Neural cell (in vitro differentiated cells): Measurements from ENCODE around the gene CDKL5. TPM values are rescaled to one million over a fixed set of nuclear protein-coding genes. Genes with fewer than 3 reads are reported as not detected.

Experiments used
- H2AFZ ChIP-seq: fragments of 200-600, 300-800 bp; sonication (generic), shearing (Covaris generic); 2 replicates; pipeline ENCODE4 v1.6.0; 2014; ENCODE audit warnings: low read depth, mild to moderate bottlenecking, antibody characterized with exemption, low read length, moderate library complexity
- H3F3A ChIP-seq: fragments of 200-600 bp; shearing (Covaris generic); 2 replicates; pipeline ENCODE4 v1.6.1; 2016; ENCODE audit warnings: mild to moderate bottlenecking, moderate library complexity, mixed read lengths, antibody characterized with exemption, low read length; ENCODE audit not compliant: insufficient read depth, poor library complexity, severe bottlenecking
- H3K27ac ChIP-seq: fragments of 200-600, 300-800 bp; sonication (generic), shearing (Covaris generic); 2 replicates; pipeline ENCODE4 v1.5.1; 2014; ENCODE audit warnings: mild to moderate bottlenecking, low read length, moderate library complexity
- H3K27me3 ChIP-seq: fragments of 300-800, 200-600 bp; sonication (generic), shearing (Covaris generic); 2 replicates; pipeline ENCODE4 v1.6.0; 2014; ENCODE audit warnings: mild to moderate bottlenecking, low read depth, low read length, moderate library complexity; ENCODE audit not compliant: insufficient read depth
- H3K36me3 ChIP-seq: fragments of 300-800, 200-600 bp; sonication (generic), shearing (Covaris generic); 2 replicates; pipeline ENCODE4 v1.5.1; 2014; ENCODE audit warnings: mild to moderate bottlenecking, antibody characterized with exemption, low read length, moderate library complexity; ENCODE audit not compliant: insufficient read depth
- H3K4me2 ChIP-seq: fragments of 300-800, 200-600 bp; sonication (generic), shearing (Covaris generic); 2 replicates; pipeline ENCODE4 v1.6.0; 2014; ENCODE audit warnings: mild to moderate bottlenecking, low read length
- H3K4me3 ChIP-seq: fragments of 300-800, 200-600 bp; sonication (generic), shearing (Covaris generic); 2 replicates; pipeline ENCODE4 v1.5.1; 2014; ENCODE audit warnings: mild to moderate bottlenecking, low read length, moderate library complexity
- H3K79me2 ChIP-seq: fragments of 200-600 bp; shearing (Covaris generic); replicated peaks from 2 replicates; pipeline ENCODE4 v1.6.0; 2014; ENCODE audit warnings: mild to moderate bottlenecking, low read length, moderate library complexity; ENCODE audit not compliant: insufficient read depth
- H3K9ac ChIP-seq: fragments of 300-800, 200-600 bp; sonication (generic), shearing (Covaris generic); 2 replicates; pipeline ENCODE4 v1.6.1; 2016; ENCODE audit warnings: mild to moderate bottlenecking, low read length, mixed read lengths
- H3K9me2 ChIP-seq: fragments of 200-600 bp; shearing (Covaris generic); 2 replicates; pipeline ENCODE4 v1.6.1; 2016; ENCODE audit warnings: mild to moderate bottlenecking, low read length, mixed read lengths; ENCODE audit not compliant: insufficient read depth
- H3K9me3 ChIP-seq: fragments of 200-600, 300-800 bp; sonication (generic), shearing (Covaris generic); 2 replicates; pipeline ENCODE4 v1.6.1; 2016; ENCODE audit warnings: mild to moderate bottlenecking, mixed run types, low read length, moderate library complexity, mixed read lengths
- H4K20me1 ChIP-seq: fragments of 200-600 bp; shearing (Covaris generic); 2 replicates; pipeline ENCODE4 v1.6.1; 2016; ENCODE audit warnings: mild to moderate bottlenecking, mixed run types; ENCODE audit not compliant: insufficient read depth
- EP300 ChIP-seq: fragments of 450-650 bp; conservative IDR thresholded peaks from 2 replicates; pipeline ENCODE4 v1.6.1; 2014; ENCODE audit warnings: antibody characterized with exemption, mild to moderate bottlenecking, moderate library complexity; ENCODE audit not compliant: poor library complexity, severe bottlenecking
- EZH2 ChIP-seq: fragments of 200-600, 300-800 bp; shearing (Covaris generic), sonication (generic); IDR thresholded peaks from 2 replicates; pipeline ENCODE4 v1.6.1; 2014; ENCODE audit warnings: antibody characterized with exemption, low read length, borderline replicate concordance, mild to moderate bottlenecking; ENCODE audit not compliant: insufficient read depth, poor library complexity, severe bottlenecking
- MXI1 ChIP-seq: fragments of 450-650 bp; conservative IDR thresholded peaks from 2 replicates; pipeline ENCODE4 v1.6.1; 2014; ENCODE audit warnings: antibody characterized with exemption, mild to moderate bottlenecking; ENCODE audit not compliant: poor library complexity, severe bottlenecking
- POLR2AphosphoS5 ChIP-seq: IDR thresholded peaks from 2 replicates; pipeline ENCODE4 v1.6.1; 2012
- RAD21 ChIP-seq: fragments of 450-650 bp; conservative IDR thresholded peaks from 2 replicates; pipeline ENCODE4 v1.6.1; 2014; ENCODE audit warnings: antibody characterized with exemption, mild to moderate bottlenecking, moderate library complexity
- SMC3 ChIP-seq: fragments of 450-650 bp; conservative IDR thresholded peaks from 2 replicates; pipeline ENCODE4 v1.6.1; 2014; ENCODE audit warnings: antibody characterized with exemption, mild to moderate bottlenecking, moderate library complexity; ENCODE audit not compliant: poor library complexity
- TAF1 ChIP-seq: IDR thresholded peaks from 2 replicates; pipeline ENCODE4 v1.6.1; 2012; ENCODE audit warnings: low read depth
- polyA plus RNA-seq: library from polyadenylated mRNA; depleted of rRNA; stranded (reverse); fragments of >200 nt; gene quantifications from 2 replicates; pipeline ENCODE4 v1.2.3, GENCODE V29; 2014
- TF ChIP-seq, protein P1 (sequence below): IDR thresholded peaks from 2 replicates; pipeline ENCODE4 v1.6.1; 2012; ENCODE audit warnings: borderline replicate concordance
- TF ChIP-seq, protein P2 (sequence below): fragments of 450-650 bp; IDR thresholded peaks from 2 replicates; pipeline ENCODE4 v1.5.1; 2014; ENCODE audit warnings: antibody characterized with exemption, mild to moderate bottlenecking, moderate library complexity; ENCODE audit not compliant: poor library complexity, severe bottlenecking

The CDKL5 gene
- polyA plus RNA-seq, 1 donor from 2014 or later, result 5.3 TPM

DNA sequence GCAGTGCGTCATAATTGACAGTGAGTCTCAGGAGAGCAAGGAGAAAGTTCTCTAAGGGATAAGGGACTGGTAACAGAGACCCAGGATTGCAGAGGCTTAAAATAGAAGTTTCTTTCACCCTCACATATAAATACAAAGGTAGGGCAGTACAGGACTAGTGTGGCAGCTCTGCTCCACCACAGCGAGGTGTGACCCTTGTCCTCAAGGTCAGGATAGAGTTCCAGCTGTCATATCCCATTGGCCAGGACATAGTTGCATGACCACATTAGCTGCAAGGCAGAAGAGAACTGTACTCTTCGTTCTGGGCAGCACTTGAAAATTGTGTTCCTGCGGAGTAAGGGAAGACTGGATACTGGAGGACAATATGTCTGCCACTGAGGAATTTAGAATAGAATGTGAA is 152.0 kb downstream of the CDKL5 start:
- Histone ChIP-seq H3K9me3 (no peaks in the 10 kb centered on the region), H3K79me2 (no peaks in the 10 kb centered on the region), H3K4me3 (no peak overlapping the region), H4K20me1 (no peaks in the 10 kb centered on the region), H3K27ac (no peak overlapping the region), H2AFZ (no peak overlapping the region), H3K4me2 (no peak overlapping the region), H3K9me2 (no peaks in the 10 kb centered on the region), H3K36me3 (no peaks in the 10 kb centered on the region), H3F3A (no peaks in the 10 kb centered on the region), H3K27me3 (no peaks in the 10 kb centered on the region), H3K9ac (no peak overlapping the region)
- TF ChIP-seq, protein P1, sequence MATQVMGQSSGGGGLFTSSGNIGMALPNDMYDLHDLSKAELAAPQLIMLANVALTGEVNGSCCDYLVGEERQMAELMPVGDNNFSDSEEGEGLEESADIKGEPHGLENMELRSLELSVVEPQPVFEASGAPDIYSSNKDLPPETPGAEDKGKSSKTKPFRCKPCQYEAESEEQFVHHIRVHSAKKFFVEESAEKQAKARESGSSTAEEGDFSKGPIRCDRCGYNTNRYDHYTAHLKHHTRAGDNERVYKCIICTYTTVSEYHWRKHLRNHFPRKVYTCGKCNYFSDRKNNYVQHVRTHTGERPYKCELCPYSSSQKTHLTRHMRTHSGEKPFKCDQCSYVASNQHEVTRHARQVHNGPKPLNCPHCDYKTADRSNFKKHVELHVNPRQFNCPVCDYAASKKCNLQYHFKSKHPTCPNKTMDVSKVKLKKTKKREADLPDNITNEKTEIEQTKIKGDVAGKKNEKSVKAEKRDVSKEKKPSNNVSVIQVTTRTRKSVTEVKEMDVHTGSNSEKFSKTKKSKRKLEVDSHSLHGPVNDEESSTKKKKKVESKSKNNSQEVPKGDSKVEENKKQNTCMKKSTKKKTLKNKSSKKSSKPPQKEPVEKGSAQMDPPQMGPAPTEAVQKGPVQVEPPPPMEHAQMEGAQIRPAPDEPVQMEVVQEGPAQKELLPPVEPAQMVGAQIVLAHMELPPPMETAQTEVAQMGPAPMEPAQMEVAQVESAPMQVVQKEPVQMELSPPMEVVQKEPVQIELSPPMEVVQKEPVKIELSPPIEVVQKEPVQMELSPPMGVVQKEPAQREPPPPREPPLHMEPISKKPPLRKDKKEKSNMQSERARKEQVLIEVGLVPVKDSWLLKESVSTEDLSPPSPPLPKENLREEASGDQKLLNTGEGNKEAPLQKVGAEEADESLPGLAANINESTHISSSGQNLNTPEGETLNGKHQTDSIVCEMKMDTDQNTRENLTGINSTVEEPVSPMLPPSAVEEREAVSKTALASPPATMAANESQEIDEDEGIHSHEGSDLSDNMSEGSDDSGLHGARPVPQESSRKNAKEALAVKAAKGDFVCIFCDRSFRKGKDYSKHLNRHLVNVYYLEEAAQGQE, result no peak
- TF ChIP-seq SMC3, result no peak
- TF ChIP-seq RAD21, result no peak
- TF ChIP-seq EP300, result no peak

DNA sequence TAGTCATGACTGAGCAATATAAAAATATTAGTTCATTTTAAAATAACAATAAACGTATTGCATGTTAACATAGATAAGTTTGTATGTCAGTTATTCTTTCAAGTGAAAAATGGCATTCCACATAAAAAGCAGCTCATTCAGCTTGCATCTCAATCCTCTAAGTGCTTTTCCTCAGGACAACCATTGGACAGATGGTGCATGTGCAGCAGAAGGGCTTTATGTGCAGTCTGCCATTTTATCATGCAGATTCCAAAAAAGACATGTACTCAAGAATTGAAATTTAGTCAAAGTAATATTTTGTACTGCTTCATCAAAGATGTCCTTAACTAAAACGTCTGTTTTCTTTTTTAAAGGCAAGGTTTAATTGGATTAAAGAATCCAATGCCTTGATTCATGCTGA is 153.1 kb downstream of the CDKL5 start:
- H3K9me2 ChIP-seq, result no peaks in the 10 kb centered on the region
- no peaks in the 10 kb centered on the region for H3K9me3 ChIP-seq
- no peaks in the 10 kb centered on the region for H3K36me3 ChIP-seq
- TF ChIP-seq RAD21 (no peak), TAF1 (no peak), EZH2 (no peak), POLR2AphosphoS5 (no peak), EP300 (no peak), SMC3 (no peak)
- TF ChIP-seq, protein P2, sequence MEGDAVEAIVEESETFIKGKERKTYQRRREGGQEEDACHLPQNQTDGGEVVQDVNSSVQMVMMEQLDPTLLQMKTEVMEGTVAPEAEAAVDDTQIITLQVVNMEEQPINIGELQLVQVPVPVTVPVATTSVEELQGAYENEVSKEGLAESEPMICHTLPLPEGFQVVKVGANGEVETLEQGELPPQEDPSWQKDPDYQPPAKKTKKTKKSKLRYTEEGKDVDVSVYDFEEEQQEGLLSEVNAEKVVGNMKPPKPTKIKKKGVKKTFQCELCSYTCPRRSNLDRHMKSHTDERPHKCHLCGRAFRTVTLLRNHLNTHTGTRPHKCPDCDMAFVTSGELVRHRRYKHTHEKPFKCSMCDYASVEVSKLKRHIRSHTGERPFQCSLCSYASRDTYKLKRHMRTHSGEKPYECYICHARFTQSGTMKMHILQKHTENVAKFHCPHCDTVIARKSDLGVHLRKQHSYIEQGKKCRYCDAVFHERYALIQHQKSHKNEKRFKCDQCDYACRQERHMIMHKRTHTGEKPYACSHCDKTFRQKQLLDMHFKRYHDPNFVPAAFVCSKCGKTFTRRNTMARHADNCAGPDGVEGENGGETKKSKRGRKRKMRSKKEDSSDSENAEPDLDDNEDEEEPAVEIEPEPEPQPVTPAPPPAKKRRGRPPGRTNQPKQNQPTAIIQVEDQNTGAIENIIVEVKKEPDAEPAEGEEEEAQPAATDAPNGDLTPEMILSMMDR, result no peak
- no peaks in the 10 kb centered on the region for H3K27me3 ChIP-seq
- H4K20me1 ChIP-seq, result no peaks in the 10 kb centered on the region
- no peak overlapping the region for H3K9ac ChIP-seq
- no peaks in the 10 kb centered on the region for H3F3A ChIP-seq
- H3K4me3 ChIP-seq, result no peak overlapping the region
- no peak overlapping the region for H3K4me2 ChIP-seq
- no peak overlapping the region for H3K27ac ChIP-seq
- no peak overlapping the region for H2AFZ ChIP-seq
- H3K79me2 ChIP-seq, result no peaks in the 10 kb centered on the region

DNA sequence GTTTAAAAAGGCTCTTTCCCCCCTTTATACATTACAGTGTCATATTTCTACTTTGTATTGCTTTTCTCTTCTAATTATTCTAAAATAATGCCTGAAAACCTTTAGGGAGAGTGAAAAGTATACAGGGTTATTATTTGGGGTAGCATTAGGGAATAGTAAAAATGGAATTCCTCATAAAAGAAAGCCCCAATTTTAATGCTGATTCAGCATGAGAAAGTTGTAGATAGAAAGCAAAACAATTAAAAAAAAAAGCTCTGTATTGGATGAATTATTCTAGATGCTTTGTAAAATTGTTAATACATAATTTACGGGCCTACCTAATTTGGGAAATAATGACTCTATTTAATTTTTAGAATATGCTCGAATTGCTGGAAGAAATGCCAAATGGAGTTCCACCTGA is 154.1 kb downstream of the CDKL5 start:
- H3K9me2 ChIP-seq, result no peaks in the 10 kb centered on the region

More for the DNA sequence above, 154.1 kb downstream of the CDKL5 start:
- no peak overlapping the region for H3K9ac ChIP-seq
- H3K27ac ChIP-seq, result no peak overlapping the region
- H3F3A ChIP-seq, result no peaks in the 10 kb centered on the region
- no peaks in the 10 kb centered on the region for H4K20me1 ChIP-seq
- no peaks in the 10 kb centered on the region for H3K79me2 ChIP-seq
- H3K36me3 ChIP-seq, result no peaks in the 10 kb centered on the region
- H3K27me3 ChIP-seq, result no peaks in the 10 kb centered on the region
- H2AFZ ChIP-seq, result no peak overlapping the region
- H3K9me3 ChIP-seq, result no peaks in the 10 kb centered on the region
- H3K4me2 ChIP-seq, result no peak overlapping the region
- no peak for TF ChIP-seq MXI1
- TF ChIP-seq, protein P1, result no peak
- TF ChIP-seq POLR2AphosphoS5, result no peak
- TF ChIP-seq RAD21, result no peak
- TF ChIP-seq TAF1, result no peak
- TF ChIP-seq, protein P2, result no peak
- no peak for TF ChIP-seq EP300
- no peak for TF ChIP-seq EZH2
- TF ChIP-seq SMC3, result no peak
- H3K4me3 ChIP-seq, result no peak overlapping the region
